Stimulated activated CD4-positive, alpha-beta T cell treated with anti-CD3 and anti-CD28 coated beads, Interleukin-2, amount 100 ng/mL, for 24 hours (primary cell): ENCODE data around the gene CRACR2B.
A peak's percentile ranks its signal among the peaks of the same experiment; 100 is the strongest.

Experiments used
- DNase-seq, 2 donors: peaks; one replicate each; pipeline ENCODE4 v3.0.0-alpha.2; 2020

The CRACR2B gene

GRCh38 chr11:811446-812245 lies 16.1 kb upstream of the CRACR2B start:
- DNase-seq, result no peak

GRCh38 chr11:812390-812789 lies 15.3 kb upstream of the CRACR2B start:
- DNase-seq, result no peak

- no peak for DNase-seq
Measured at GRCh38 chr11:813072-813455, 14.7 kb upstream of the CRACR2B start.

- no peak for DNase-seq
Measured at GRCh38 chr11:813456-814096, 14.1 kb upstream of the CRACR2B start.

GRCh38 chr11:815675-816432 lies 11.9 kb upstream of the CRACR2B start:
- DNase-seq, result no peak

- no peak for DNase-seq
Measured at GRCh38 chr11:816433-816779, 11.3 kb upstream of the CRACR2B start.

GRCh38 chr11:818396-819128 lies 9.2 kb upstream of the CRACR2B start, which contains the start of gene PNPLA2:
TSS of gene PNPLA2 (plus strand) at chr11:818914. CDS start at chr11:819719, 805 bp downstream.
- DNase-seq, result no peak

- DNase-seq, result peak; percentile 89 to 94
Measured at GRCh38 chr11:819129-819931, 8.4 kb upstream of the CRACR2B start.

GRCh38 chr11:819943-820649 lies 7.6 kb upstream of the CRACR2B start:
- peak; percentile 94 to 95 for DNase-seq

- DNase-seq, result no peak
Measured at GRCh38 chr11:820655-821511, 6.8 kb upstream of the CRACR2B start.

- no peak for DNase-seq
Measured at GRCh38 chr11:821512-822371, 6.0 kb upstream of the CRACR2B start.

- DNase-seq, result no peak
Measured at GRCh38 chr11:823441-824291, 4.1 kb upstream of the CRACR2B start.

GRCh38 chr11:824292-824880 lies 3.3 kb upstream of the CRACR2B start:
- DNase-seq, result no peak

- no peak for DNase-seq
Measured at GRCh38 chr11:824942-825341, 2.8 kb upstream of the CRACR2B start.

GRCh38 chr11:825366-826226 lies 2.1 kb upstream of the CRACR2B start:
- DNase-seq, result no peak

GRCh38 chr11:826227-826621 lies 1.5 kb upstream of the CRACR2B start:
- no peak for DNase-seq

- DNase-seq, result no peak
Measured at GRCh38 chr11:826836-827145, 928 bp upstream of the CRACR2B start.
